BE2C (cell line): Measurements from ENCODE around the gene JARID2.
A peak's percentile ranks its signal among the peaks of the same experiment; 100 is the strongest.

ENCODE experiments used
- DNase-seq: peaks from one replicate; pipeline ENCODE4 v3.0.0-alpha.2; 2020
- H3K27me3 ChIP-seq: fragments of 250-450 bp; sonication (Bioruptor Pico); 2 replicates; pipeline ENCODE4 v1.5.1; 2020; ENCODE audit warnings: mild to moderate bottlenecking
- H3K36me3 ChIP-seq: fragments of 250-450 bp; sonication (Bioruptor Pico); 2 replicates; pipeline ENCODE4 v1.5.1; 2020; ENCODE audit warnings: mild to moderate bottlenecking
- H3K4me1 ChIP-seq: fragments of 250-450 bp; sonication (Bioruptor Pico); 2 replicates; pipeline ENCODE4 v1.5.1; 2020
- H3K4me3 ChIP-seq: 2 replicates; pipeline ENCODE4 v1.5.1; 2011; ENCODE audit warnings: low read depth, low read length
- H3K9me3 ChIP-seq: fragments of 250-450 bp; sonication (Bioruptor Pico); 2 replicates; pipeline ENCODE4 v1.5.1; 2020
- TF ChIP-seq, protein P1 (sequence below): IDR thresholded peaks from 2 replicates; pipeline ENCODE4 v1.5.1; 2012; ENCODE audit warnings: mild to moderate bottlenecking, low read depth, low read length

Gene JARID2

GRCh38 chr6:15504581-15505350 is 258.9 kb downstream of the JARID2 start:
- peak; percentile 62 for DNase-seq

GRCh38 chr6:15505463-15505918 is 259.6 kb downstream of the JARID2 start:
- TF ChIP-seq, protein P1, sequence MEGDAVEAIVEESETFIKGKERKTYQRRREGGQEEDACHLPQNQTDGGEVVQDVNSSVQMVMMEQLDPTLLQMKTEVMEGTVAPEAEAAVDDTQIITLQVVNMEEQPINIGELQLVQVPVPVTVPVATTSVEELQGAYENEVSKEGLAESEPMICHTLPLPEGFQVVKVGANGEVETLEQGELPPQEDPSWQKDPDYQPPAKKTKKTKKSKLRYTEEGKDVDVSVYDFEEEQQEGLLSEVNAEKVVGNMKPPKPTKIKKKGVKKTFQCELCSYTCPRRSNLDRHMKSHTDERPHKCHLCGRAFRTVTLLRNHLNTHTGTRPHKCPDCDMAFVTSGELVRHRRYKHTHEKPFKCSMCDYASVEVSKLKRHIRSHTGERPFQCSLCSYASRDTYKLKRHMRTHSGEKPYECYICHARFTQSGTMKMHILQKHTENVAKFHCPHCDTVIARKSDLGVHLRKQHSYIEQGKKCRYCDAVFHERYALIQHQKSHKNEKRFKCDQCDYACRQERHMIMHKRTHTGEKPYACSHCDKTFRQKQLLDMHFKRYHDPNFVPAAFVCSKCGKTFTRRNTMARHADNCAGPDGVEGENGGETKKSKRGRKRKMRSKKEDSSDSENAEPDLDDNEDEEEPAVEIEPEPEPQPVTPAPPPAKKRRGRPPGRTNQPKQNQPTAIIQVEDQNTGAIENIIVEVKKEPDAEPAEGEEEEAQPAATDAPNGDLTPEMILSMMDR = no peak
- H3K4me1 ChIP-seq = peaks cover 14% of the 10 kb centered on the region
- H3K36me3 ChIP-seq = peaks cover 35% of the 10 kb centered on the region
- no peak for DNase-seq
- no peaks in the 10 kb centered on the region for H3K27me3 ChIP-seq
- H3K4me3 ChIP-seq = peak overlapping the region; percentile 3
- H3K9me3 ChIP-seq = no peaks in the 10 kb centered on the region

More at GRCh38 chr6:15504581-15505350, 258.9 kb downstream of the JARID2 start:
- Histone ChIP-seq H3K4me3 (peak overlapping the region; percentile 3), H3K36me3 (peaks cover 35% of the 10 kb centered on the region), H3K27me3 (no peaks in the 10 kb centered on the region), H3K9me3 (no peaks in the 10 kb centered on the region), H3K4me1 (peaks cover 14% of the 10 kb centered on the region)
- TF ChIP-seq, protein P1 = 0 out of 2 replicates have a peak, but pooled peaks have one; percentile 10

GRCh38 chr6:15506066-15506465 is 260.2 kb downstream of the JARID2 start:
- no peak for DNase-seq
- Histone ChIP-seq H3K36me3 (peaks cover 33% of the 10 kb centered on the region), H3K4me1 (peaks cover 14% of the 10 kb centered on the region)

DNA sequence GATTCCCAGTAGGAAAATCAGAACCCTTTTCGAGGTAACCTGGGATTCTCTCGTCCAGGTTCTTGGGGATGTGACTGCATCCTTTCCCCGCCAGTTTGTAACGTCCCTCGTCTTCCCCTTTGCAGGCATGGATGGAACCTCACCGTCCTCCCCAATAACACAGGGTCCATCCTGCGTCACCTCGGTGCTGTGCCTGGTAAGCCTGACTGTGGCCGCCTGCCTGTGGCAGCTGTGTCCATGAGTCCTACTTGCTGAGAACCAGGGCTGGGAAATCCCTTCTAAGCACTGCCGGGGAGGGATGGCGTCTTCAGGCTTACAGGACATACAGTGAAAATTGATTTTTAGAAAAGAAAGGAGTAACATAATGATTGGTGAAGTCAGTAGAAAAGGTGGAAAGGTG is 261.4 kb downstream of the JARID2 start:
- TF ChIP-seq, protein P1 = no peak
- H3K9me3 ChIP-seq = no peaks in the 10 kb centered on the region
- H3K36me3 ChIP-seq = peaks cover 33% of the 10 kb centered on the region
- no peaks in the 10 kb centered on the region for H3K27me3 ChIP-seq
- peaks cover 14% of the 10 kb centered on the region for H3K4me1 ChIP-seq
- DNase-seq = no peak
- H3K4me3 ChIP-seq = no peak overlapping the region

More at GRCh38 chr6:15506066-15506465, 260.2 kb downstream of the JARID2 start:
- TF ChIP-seq, protein P1 = no peak
- no peak overlapping the region for H3K4me3 ChIP-seq
- H3K9me3 ChIP-seq = no peaks in the 10 kb centered on the region
- H3K27me3 ChIP-seq = no peaks in the 10 kb centered on the region

GRCh38 chr6:15507746-15508145 is 261.9 kb downstream of the JARID2 start:
- no peak for DNase-seq
- H3K36me3 ChIP-seq = peaks cover 39% of the 10 kb centered on the region
- H3K4me1 ChIP-seq = peaks cover 14% of the 10 kb centered on the region
- H3K4me3 ChIP-seq = no peak overlapping the region
- no peaks in the 10 kb centered on the region for H3K27me3 ChIP-seq
- TF ChIP-seq, protein P1 = no peak
- no peaks in the 10 kb centered on the region for H3K9me3 ChIP-seq

DNA sequence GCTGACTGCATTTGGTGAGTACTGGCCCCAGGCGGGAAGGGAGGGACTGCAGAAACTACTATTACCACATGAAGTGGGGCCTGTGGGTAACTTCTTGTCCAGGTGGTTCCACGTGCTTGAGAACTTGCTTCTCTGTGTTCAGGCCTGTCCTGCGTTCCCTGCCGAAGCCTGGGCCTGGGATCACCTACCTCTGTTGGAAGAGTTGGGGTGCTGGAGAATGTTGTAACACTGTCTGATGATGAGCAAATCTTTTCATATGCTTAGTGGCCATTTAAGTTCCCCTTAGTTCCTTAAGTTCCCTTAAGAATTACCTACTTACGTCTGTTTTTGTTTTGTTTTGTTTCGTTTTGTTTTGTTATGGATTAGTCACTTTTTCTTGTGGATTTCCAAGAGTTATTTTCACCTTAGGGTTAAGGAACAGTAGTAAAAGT is 262.6 kb downstream of the JARID2 start:
- Histone ChIP-seq H3K9me3 (no peaks in the 10 kb centered on the region), H3K36me3 (peaks cover 43% of the 10 kb centered on the region)
- TF ChIP-seq, protein P1 = no peak

More for the DNA sequence above, 262.6 kb downstream of the JARID2 start:
- no peak for DNase-seq
- Histone ChIP-seq H3K4me1 (peaks cover 14% of the 10 kb centered on the region), H3K4me3 (no peak overlapping the region), H3K27me3 (no peaks in the 10 kb centered on the region)
